Activated CD4-positive, alpha-beta T cell treated with anti-CD3 and anti-CD28 coated beads for 36 hours (primary cell): Measurements from ENCODE around the gene E2F1. TPM values are rescaled to one million over a fixed set of nuclear protein-coding genes. Genes with fewer than 3 reads are reported as not detected.

Experiments
- ATAC-seq: fragments of 200-7000 bp; cut with Tn5 transposase; one replicate; pipeline ENCODE4 v1.10.0; 2021; ENCODE audit warnings: mild to moderate bottlenecking, moderate library complexity
- CTCF ChIA-PET: fragments of 350-600 bp; sonication (Branson Sonifier 250); formaldehyde crosslinking; loops from one replicate; lab custom pipeline; 2021; ENCODE audit warnings: antibody characterized with exemption; lab: Charles Lee
- POLR2A ChIA-PET: fragments of 350-600 bp; sonication (Branson Sonifier 250); formaldehyde crosslinking; loops from one replicate; lab custom pipeline; 2021; ENCODE audit warnings: antibody characterized with exemption, inconsistent platforms; lab: Charles Lee
- DNase-seq: peaks from one replicate; pipeline ENCODE4 v3.0.0-alpha.2; 2020
- H3K27ac Mint-ChIP-seq: one replicate; pipeline ENCODE4 v1.8.0; 2021; ENCODE audit warnings: mixed read lengths
- H3K27me3 Mint-ChIP-seq: one replicate; pipeline ENCODE4 v1.8.0; 2021; ENCODE audit warnings: mixed read lengths
- H3K36me3 Mint-ChIP-seq: one replicate; pipeline ENCODE4 v1.8.0; 2021; ENCODE audit warnings: low read depth, mixed read lengths
- H3K4me1 Mint-ChIP-seq: one replicate; pipeline ENCODE4 v1.8.0; 2021; ENCODE audit warnings: mixed read lengths
- H3K4me3 Mint-ChIP-seq: one replicate; pipeline ENCODE4 v1.8.0; 2021; ENCODE audit warnings: mild to moderate bottlenecking, moderate library complexity, mixed read lengths
- H3K9me3 Mint-ChIP-seq: one replicate; pipeline ENCODE4 v1.8.0; 2021; ENCODE audit warnings: low read depth, mixed read lengths
- intact Hi-C, 2 experiments: fragments of 100-400 bp; cut with DNase I in 1 of 2; cut with micrococcal nuclease in 1 of 2; formaldehyde crosslinking; loops; one replicate each; pipeline versions ENCODE4 v1.14.2 to v1.15.1; 2022 to 2024; cut with DNase I, micrococcal nuclease
- total RNA-seq, 2 experiments: library from RNA; stranded (reverse); gene quantifications; one replicate each; pipeline ENCODE4 v1.2.3, GENCODE V29; 2021

The E2F1 gene
- 10 to 100 TPM; 45.9 to 50.9 TPM for total RNA-seq

DNA sequence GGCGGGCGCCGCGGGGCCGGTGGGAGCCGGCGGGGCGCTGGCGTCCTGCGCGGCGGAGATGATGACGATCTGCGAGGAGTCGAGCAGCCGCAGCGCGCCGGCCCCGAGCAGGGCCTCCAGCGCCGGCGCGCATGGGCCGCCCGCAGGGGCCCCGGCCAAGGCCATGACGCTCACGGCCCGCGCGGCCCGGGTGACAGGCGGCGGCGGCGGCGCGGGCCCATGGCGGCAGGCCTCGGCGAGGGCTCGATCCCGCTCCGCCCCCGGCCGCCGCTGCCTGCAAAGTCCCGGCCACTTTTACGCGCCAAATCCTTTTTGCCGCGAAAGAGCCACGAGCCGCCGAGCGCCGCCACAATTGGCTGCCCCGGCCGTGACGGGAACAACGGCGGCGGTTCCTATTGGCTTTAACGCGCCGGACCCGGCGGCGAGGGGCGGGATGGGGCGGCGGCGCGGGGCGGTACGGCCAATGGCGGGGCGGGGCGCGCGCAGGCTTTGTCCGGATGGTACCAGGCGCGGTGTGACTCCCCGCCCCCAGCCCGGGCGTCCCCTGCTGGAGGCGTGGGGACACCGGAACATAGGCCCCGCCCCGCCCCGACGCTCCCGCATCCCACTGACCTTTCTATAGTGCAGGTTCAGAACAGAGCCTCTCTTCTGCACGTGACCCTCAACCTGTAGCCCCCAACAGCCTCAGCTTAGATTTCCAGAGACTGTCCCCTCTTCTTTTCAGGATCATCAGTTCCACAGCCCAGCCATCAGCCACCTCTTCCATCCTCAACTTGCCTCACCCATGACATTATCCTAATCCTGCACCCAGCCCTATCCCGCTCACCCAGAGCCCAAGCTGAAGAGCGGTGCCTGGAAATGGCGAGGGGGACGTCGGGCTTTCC lies at the start of gene E2F1:
Gene E2F1 (minus strand): TSS at position 286 of the 884 bp plus-strand sequence. CDS start 121 bp downstream, at position 165.
- CTCF ChIA-PET = interaction anchor here (1.3 to 9.1 kb wide), 3 partner anchors 9 to 33 kb away, joined by 3 to 91 read pairs (median 10); partner anchors contain the start of genes ACTL10 and PXMP4
- Mint-ChIP-seq H3K36me3 (peaks cover 16% of the 10 kb centered on the region), H3K4me1 (peaks cover 73% of the 10 kb centered on the region), H3K27me3 (no peaks in the 10 kb centered on the region), H3K27ac (peak within 1 kb of the TSS; percentile 83), H3K9me3 (no peaks in the 10 kb centered on the region), H3K4me3 (peak within 1 kb of the TSS; percentile 95)
- peak; percentile 98 for DNase-seq
- intact Hi-C loops = loop anchor here (1.0 to 5.0 kb wide), 13 partner anchors 12 to 1856 kb away; partner anchors contain the start of genes PXMP4 (in 2 of the 2), ACTL10 (in 1 of the 2), CBFA2T2 (in 1 of the 2) and CHMP4B (in 1 of the 2)
- peak; percentile 84 for ATAC-seq
- POLR2A ChIA-PET = interaction anchor here (0.6 to 1.7 kb wide), 6 partner anchors 13 to 1768 kb away, joined by 3 to 5 read pairs (median 4); partner anchors contain the start of genes ACTL10 and PXMP4

DNA sequence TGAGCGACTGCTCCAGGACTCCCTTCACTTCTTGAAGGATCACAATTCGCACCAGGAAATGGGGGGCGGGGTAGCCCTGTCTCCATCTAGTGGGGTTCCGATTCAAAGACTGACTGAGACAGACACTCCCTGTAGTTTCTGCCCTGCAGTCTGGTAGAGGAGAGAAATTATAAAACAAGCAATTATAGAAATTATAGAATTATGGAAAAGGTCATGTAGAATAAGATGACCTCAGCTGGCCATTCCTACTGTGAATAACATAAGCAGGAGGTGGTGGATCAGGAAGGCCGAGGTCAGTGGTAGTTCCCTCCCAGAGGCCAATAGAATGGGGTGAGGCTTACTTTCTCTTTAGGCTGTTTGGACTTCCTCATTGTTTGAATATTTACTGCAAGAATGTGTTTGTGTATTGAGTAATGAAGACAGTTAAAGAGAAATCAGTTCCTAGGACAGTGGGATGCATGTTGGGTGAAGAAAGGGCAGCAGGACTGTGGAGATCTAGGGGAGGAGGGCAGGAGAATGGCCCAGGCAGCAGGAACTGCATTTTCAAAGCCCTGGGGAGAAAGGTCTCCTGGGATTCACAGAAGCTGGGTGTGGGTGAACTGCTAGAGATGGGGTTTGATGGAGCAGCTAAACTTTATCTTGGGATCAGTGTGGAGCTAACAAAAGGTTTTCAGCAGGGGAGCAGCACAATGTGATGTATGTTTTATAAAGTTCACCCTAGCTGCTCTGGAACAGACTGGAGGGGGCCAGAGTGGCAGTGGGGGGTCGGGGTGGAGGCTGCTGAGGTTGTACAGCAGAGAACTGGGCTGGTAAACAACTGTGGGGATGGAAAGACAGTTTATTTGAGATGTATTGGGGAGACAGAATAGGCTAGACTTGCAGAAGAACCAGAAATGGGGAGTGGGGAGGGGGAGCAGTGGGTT lies 47.7 kb upstream of the E2F1 start:
- POLR2A ChIA-PET = interaction anchor here (0.7 kb wide), 1 partner anchor 13 kb away, joined by 7 read pairs; no protein-coding TSS in a partner anchor

DNA sequence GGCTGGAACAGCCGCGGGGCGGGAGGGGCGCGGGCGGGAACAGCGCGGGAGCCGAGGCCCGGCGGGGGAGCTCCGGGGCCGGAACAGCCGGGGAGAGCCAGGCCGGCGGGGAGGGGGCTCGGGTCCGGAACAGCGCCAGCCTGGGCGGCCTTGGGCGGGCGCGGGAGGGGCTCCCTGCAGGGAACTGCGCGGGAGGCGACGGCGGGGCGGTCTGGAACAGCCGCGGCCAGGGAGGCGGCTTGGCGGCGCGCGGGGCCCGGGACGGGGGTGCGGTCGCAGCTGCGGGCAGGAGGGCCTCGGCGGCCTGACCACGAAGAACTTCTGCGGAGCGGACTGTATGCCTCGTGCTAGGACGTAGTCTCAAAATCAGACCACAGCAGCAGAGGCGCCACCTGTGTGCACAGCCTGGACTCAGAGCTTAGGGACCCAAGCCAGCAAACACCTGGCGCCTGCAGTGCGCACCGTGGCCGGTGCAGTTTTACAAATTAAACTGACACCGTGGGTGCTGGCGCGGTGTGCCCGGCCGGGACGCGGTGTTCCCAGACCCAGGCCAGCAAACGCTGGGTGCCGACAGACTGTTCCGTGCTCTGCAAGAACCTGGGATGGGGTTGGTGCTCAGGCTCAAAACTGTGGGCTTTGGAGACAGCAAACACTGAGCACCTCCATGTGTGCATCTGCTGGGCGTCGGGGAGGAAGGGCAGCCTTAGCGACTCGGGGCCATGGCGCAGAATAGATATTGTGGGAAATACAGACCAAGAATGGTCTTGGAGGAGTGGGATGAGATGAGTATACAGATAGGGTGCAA lies 46.2 kb upstream of the E2F1 start:
- Mint-ChIP-seq H3K4me3 (peak overlapping the region; percentile 75), H3K36me3 (peaks cover 12% of the 10 kb centered on the region), H3K4me1 (peaks cover 21% of the 10 kb centered on the region), H3K27me3 (no peaks in the 10 kb centered on the region), H3K27ac (peak overlapping the region; percentile 71), H3K9me3 (peaks cover 9% of the 10 kb centered on the region)
- intact Hi-C loops = loop anchor here (1.0 to 5.0 kb wide), 15 partner anchors 12 to 915 kb away; partner anchors contain the start of genes E2F1 (in 2 of the 2), PXMP4 (in 2 of the 2), SNTA1 (in 2 of the 2) and ACTL10 (in 1 of the 2)
- ChIA-PET POLR2A (interaction anchor here (0.5 to 1.9 kb wide), 5 partner anchors 12 to 133 kb away, joined by 3 to 13 read pairs (median 4); partner anchors contain the start of gene PXMP4), CTCF (interaction anchor here (0.7 to 1.8 kb wide), 9 partner anchors 12 to 362 kb away, joined by 3 to 8 read pairs (median 3); partner anchors contain the start of gene PXMP4)
- ATAC-seq = peak; percentile 69
- DNase-seq = peak; percentile 87

More for the DNA sequence above, 47.7 kb upstream of the E2F1 start:
- ATAC-seq (no peak), DNase-seq (no peak)
- intact Hi-C loops = loop anchor here (2.0 to 5.0 kb wide), 6 partner anchors 47 to 917 kb away; partner anchors contain the start of genes ACTL10 (in 1 of the 2), E2F1 (in 1 of the 2), MAPRE1 (in 1 of the 2) and SNTA1 (in 1 of the 2)
- Mint-ChIP-seq H3K9me3 (peaks cover 9% of the 10 kb centered on the region), H3K4me1 (peaks cover 21% of the 10 kb centered on the region), H3K27me3 (no peaks in the 10 kb centered on the region), H3K4me3 (peak overlapping the region; percentile 75), H3K27ac (peak overlapping the region; percentile 2), H3K36me3 (peaks cover 16% of the 10 kb centered on the region)
- CTCF ChIA-PET = interaction anchor here (0.7 to 1.8 kb wide), 3 partner anchors 14 to 53 kb away, joined by 3 to 8 read pairs (median 5); partner anchors contain the start of gene PXMP4

DNA sequence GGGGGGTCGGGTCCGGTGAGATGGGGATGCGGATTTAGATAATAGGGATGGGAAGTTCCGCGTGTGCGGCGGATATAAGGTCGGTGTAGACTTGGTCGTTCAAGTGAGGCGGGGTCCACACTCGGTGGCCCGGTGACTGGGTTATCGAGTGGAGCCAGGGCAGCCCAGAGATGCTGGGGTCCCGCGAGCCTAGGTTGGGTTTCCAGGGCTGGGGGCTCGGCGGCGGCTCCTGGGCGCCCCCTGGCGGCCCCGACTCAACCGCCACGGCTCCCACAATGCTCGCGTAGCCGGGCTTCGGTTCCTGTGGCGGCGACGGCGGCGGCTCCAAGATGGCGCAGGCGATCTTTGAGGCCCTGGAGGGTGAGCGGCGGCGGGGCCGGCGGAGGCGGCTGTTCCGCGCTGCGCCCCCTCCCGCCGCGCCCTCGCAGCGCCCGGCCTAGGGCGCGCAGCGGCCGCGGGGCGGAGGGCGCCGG lies 45.5 kb upstream of the E2F1 start, which contains the start of gene ZNF341:
Gene ZNF341 (plus strand): TSS at position 304 of the 473 bp plus-strand sequence. CDS start 26 bp downstream, at position 330.
- CTCF ChIA-PET = interaction anchor here (0.7 to 1.8 kb wide), 9 partner anchors 12 to 363 kb away, joined by 3 to 8 read pairs (median 3); partner anchors contain the start of gene PXMP4
- no peaks in the 10 kb centered on the region for H3K27me3 Mint-ChIP-seq

GRCh38 chr20:33730946-33731692 lies 44.9 kb upstream of the E2F1 start:
- ChIA-PET POLR2A (interaction anchor here (1.9 kb wide), 1 partner anchor 11 kb away, joined by 13 read pairs; the partner anchor contains the start of gene PXMP4), CTCF (interaction anchor here (0.7 to 1.4 kb wide), 3 partner anchors 26 to 265 kb away, joined by 3 to 5 read pairs (median 5); no protein-coding TSS in a partner anchor)
- Mint-ChIP-seq H3K4me3 (peak overlapping the region; percentile 75), H3K4me1 (peaks cover 21% of the 10 kb centered on the region), H3K27ac (peak overlapping the region; percentile 86), H3K36me3 (peaks cover 5% of the 10 kb centered on the region), H3K27me3 (no peaks in the 10 kb centered on the region), H3K9me3 (peaks cover 1% of the 10 kb centered on the region)
- no peak for DNase-seq
- no peak for ATAC-seq
- intact Hi-C loops = loop anchor here (1.0 to 5.0 kb wide), 7 partner anchors 44 to 914 kb away; partner anchors contain the start of genes ACTL10 (in 1 of the 2), E2F1 (in 1 of the 2), MAPRE1 (in 1 of the 2) and SNTA1 (in 1 of the 2)

More for the DNA sequence above, 45.5 kb upstream of the E2F1 start, which contains the start of gene ZNF341:
- Mint-ChIP-seq H3K27ac (peak within 1 kb of the TSS; percentile 86), H3K4me3 (peak within 1 kb of the TSS; percentile 75), H3K36me3 (peaks cover 9% of the 10 kb centered on the region), H3K9me3 (peaks cover 5% of the 10 kb centered on the region), H3K4me1 (peaks cover 21% of the 10 kb centered on the region)
- DNase-seq (peak; percentile 94), ATAC-seq (peak; percentile 90)
- POLR2A ChIA-PET = interaction anchor here (1.0 to 1.9 kb wide), 2 partner anchors 12 to 45 kb away, joined by 5 to 13 read pairs; partner anchors contain the start of gene PXMP4
- intact Hi-C loops = loop anchor here (1.0 to 5.0 kb wide), 17 partner anchors 11 to 914 kb away; partner anchors contain the start of genes E2F1 (in 2 of the 2), PXMP4 (in 2 of the 2), SNTA1 (in 2 of the 2) and ACTL10 (in 1 of the 2)

DNA sequence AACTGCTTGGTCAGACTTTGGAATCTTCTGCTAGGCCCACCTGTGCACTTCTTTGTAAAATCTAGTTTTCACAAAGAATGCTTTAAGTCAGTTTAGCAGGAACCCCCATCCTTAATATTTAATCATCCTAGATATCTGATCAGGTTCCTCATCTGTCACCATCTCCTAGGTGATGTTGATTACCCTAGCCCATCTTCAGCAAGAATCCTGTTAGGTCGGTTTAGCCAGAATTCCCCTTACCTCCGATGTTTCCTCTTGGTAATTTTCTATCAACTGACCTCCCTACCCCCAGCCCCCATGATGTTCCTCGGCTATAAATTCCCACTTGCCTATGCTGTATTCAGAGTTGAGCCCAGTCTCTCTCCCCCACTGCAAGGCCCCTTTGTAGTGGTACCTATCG lies 42.9 kb upstream of the E2F1 start:
- POLR2A ChIA-PET = no interaction called here
- DNase-seq (no peak), ATAC-seq (no peak)
- Mint-ChIP-seq H3K36me3 (no peaks in the 10 kb centered on the region), H3K27me3 (no peaks in the 10 kb centered on the region), H3K9me3 (no peaks in the 10 kb centered on the region), H3K4me1 (peaks cover 19% of the 10 kb centered on the region), H3K27ac (no peak overlapping the region), H3K4me3 (no peak overlapping the region)
- intact Hi-C loops = no loop called here
- CTCF ChIA-PET = interaction anchor here (0.6 to 1.4 kb wide), 2 partner anchors 9 to 100 kb away, joined by 3 read pairs; partner anchors contain the start of gene PXMP4

GRCh38 chr20:33728463-33728862 lies 42.3 kb upstream of the E2F1 start:
- Mint-ChIP-seq H3K4me1 (peaks cover 13% of the 10 kb centered on the region), H3K27me3 (no peaks in the 10 kb centered on the region), H3K36me3 (no peaks in the 10 kb centered on the region), H3K9me3 (no peaks in the 10 kb centered on the region), H3K27ac (no peak overlapping the region), H3K4me3 (no peak overlapping the region)
- POLR2A ChIA-PET = no interaction called here
- DNase-seq = no peak
- CTCF ChIA-PET = interaction anchor here (1.4 kb wide), 1 partner anchor 8 kb away, joined by 3 read pairs; the partner anchor contains the start of gene PXMP4
- intact Hi-C loops = no loop called here
- no peak for ATAC-seq

DNA sequence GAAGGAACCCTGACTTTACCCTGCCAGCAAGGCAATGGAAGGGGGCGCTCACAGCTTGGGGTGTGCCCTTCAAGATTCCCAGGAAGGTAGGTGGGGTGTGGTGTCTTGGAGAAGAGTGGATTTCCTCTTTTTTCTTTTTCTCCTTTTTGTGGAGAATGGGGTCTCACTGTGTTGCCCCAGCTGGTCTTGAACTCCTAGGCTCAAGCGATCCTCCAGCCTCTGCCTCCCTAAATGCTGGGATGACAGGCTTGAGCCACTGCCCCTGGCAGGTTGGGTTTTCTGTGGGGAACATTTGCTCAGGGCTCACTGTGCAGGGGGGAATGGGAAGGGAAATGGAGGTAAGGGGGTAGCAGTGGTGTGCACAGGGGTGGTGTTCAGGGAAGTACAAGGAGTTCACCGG lies 41.6 kb upstream of the E2F1 start:
- Mint-ChIP-seq H3K4me3 (no peak overlapping the region), H3K27me3 (no peaks in the 10 kb centered on the region), H3K36me3 (no peaks in the 10 kb centered on the region), H3K9me3 (no peaks in the 10 kb centered on the region), H3K4me1 (peaks cover 8% of the 10 kb centered on the region), H3K27ac (no peak overlapping the region)
- intact Hi-C loops = no loop called here
- POLR2A ChIA-PET = no interaction called here
- no peak for DNase-seq
- ATAC-seq = no peak
- CTCF ChIA-PET = interaction anchor here (1.4 kb wide), 1 partner anchor 8 kb away, joined by 3 read pairs; the partner anchor contains the start of gene PXMP4
